GM12874 (cell line): ENCODE results near the gene LHFPL6.

ENCODE experiments used
- CTCF ChIP-seq: IDR thresholded peaks from 2 replicates; pipeline ENCODE4 v1.5.1; 2011; ENCODE audit warnings: low read depth, mild to moderate bottlenecking, control low read depth, low read length, moderate library complexity; ENCODE audit not compliant: insufficient read depth

The LHFPL6 gene

DNA sequence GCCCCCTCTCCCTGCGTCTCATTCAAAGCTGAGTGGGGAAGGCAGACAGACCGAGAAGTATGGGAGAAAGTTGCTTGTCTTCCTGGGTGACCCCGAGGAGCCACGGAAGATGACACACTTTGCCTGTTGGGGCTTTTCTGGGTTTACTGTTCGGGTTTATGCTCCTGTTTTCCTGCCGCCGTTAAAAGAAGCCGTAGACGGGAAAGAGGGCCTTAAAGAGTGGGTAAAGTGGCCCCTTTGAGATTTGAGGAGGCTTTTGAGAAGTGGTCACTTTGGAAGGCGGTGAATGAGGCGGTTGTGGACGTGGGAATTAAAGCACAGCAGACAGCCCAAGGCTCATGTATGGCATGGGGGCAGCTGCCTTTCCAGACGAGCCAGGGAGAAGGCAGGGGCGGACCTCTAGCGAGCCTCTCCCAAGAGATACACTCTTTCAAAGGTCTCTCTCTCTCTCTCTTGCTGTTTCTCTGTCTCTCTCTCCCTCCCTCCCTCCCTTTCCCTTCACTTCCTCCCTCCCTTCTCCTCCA, 493 bp upstream of the LHFPL6 start:
- TF ChIP-seq CTCF = no peak

DNA sequence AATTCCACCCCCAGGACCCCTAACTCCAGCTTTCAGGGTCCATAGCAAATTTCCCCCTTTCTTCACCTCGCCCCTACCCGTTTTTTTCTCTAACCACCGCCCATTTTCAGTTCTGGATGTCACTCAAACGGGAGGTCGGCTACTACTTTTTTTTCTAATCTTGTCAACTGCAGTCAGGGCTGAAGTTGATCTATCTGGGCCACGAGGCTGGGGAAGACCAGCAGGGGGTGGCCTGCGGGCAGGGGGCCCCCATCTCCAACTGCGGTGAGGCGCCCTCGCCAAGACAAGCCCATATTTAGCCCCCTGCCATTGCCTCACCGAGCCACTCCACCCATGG, 748 bp downstream of the LHFPL6 start:
- no peak for TF ChIP-seq CTCF

- no peak for TF ChIP-seq CTCF
Measured at GRCh38 chr13:39601636-39602035, 1.4 kb downstream of the LHFPL6 start.

GRCh38 chr13:39600766-39601165, 2.2 kb downstream of the LHFPL6 start:
- no peak for TF ChIP-seq CTCF

DNA sequence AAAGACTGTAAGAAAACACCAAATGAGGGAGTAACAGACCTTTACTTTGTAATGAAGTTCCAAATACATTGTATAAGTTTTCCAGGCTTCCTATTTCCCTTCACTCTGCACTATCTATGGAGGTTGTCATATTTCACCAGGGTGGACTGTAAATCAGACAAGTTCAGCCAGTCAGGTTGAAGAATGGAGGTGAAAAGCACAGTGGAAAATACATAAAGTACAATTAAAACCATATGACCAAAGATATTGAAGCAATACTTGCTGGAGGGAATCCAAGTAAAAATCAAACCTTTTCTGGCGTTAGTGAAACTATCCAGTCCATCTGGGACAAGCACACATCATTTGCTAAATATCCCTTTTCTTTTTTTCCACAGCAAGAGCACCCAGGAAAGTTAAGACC, 3.2 kb downstream of the LHFPL6 start:
- TF ChIP-seq CTCF = no peak

DNA sequence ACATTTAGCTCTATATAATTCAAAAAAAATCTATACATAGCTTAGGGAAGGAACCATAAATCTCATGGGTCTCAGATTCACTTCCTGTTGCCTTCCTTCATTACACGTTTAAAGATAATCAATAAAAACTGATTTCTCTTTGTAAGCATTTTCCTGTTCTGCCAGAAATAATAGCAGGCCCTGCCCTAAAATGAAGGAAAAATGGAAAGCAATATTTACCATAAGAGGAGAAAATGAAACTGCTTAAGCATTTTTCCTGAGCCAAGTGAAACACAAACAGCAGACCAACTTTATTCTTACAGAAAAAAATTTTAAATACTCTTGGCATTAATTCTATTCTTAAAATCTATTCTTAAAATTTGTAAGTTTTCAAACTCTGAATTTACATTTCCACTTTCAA, 4.0 kb downstream of the LHFPL6 start:
- TF ChIP-seq CTCF = no peak

DNA sequence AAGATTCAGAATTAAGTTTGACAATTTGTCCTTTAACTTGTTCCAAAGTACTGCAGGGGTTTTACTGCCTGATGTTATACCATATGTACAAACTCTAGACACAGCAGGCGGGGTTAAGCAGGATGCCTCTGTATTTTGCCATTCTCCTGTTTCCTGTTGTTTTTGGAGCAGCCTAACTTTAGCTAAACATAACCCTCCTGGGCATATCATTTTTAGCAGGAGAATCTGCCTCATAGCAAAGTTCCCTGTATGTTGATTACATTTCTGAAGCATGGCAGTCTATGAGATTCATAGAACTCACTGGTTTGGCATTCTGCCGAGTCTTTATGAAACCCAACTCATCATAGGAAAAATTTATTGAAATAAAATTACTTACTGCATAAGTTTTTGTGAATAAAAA, 5.2 kb downstream of the LHFPL6 start:
- no peak for TF ChIP-seq CTCF

GRCh38 chr13:39596685-39597084, 6.3 kb downstream of the LHFPL6 start:
- no peak for TF ChIP-seq CTCF
